Stomach smooth muscle (tissue), 2 donors: ENCODE measurements around the gene LVRN.

Source experiments
- H3K27ac ChIP-seq: one replicate; pipeline ENCODE4 v1.7.0; 2013; ENCODE audit warnings: mild to moderate bottlenecking, low read length, inconsistent platforms
- H3K27me3 ChIP-seq, 2 donors: one replicate each; pipeline ENCODE4 v1.7.0; 2013; ENCODE audit warnings: low read length in 2 of 2; ENCODE audit not compliant: insufficient read depth in 2 of 2, control insufficient read depth in 1 of 2
- H3K36me3 ChIP-seq, 2 donors: one replicate each; pipeline ENCODE4 v1.7.0; 2013; ENCODE audit warnings: low read length in 2 of 2; ENCODE audit not compliant: control insufficient read depth in 2 of 2, insufficient read depth in 2 of 2
- H3K4me1 ChIP-seq: one replicate; pipeline ENCODE4 v1.7.0; 2013; ENCODE audit warnings: low read length; ENCODE audit not compliant: control insufficient read depth, insufficient read depth
- H3K4me3 ChIP-seq, 2 donors: one replicate each; pipeline ENCODE4 v1.7.0; 2013; ENCODE audit warnings: low read length in 2 of 2
- H3K9ac ChIP-seq, 2 donors: one replicate each; pipeline ENCODE4 v1.7.0; 2013; ENCODE audit warnings: low read length in 2 of 2, mild to moderate bottlenecking in 1 of 2
- H3K9me3 ChIP-seq, 2 donors: one replicate each; pipeline ENCODE4 v1.7.0; 2013; ENCODE audit warnings: low read length in 2 of 2; ENCODE audit not compliant: control insufficient read depth in 2 of 2
- donor health status: healthy.
- donor health status: Pancreatic carcinoma.

LVRN gene

GRCh38 chr5:115985802-115986757, 23.8 kb downstream of the LVRN start:
- Histone ChIP-seq H3K27ac (no peak overlapping the region), H3K9ac (no peak overlapping the region), H3K4me1 (no peaks in the 10 kb centered on the region), H3K4me3 (no peak overlapping the region), H3K36me3 (no peaks in the 10 kb centered on the region), H3K27me3 (no peaks in the 10 kb centered on the region), H3K9me3 (no peaks in the 10 kb centered on the region)

DNA sequence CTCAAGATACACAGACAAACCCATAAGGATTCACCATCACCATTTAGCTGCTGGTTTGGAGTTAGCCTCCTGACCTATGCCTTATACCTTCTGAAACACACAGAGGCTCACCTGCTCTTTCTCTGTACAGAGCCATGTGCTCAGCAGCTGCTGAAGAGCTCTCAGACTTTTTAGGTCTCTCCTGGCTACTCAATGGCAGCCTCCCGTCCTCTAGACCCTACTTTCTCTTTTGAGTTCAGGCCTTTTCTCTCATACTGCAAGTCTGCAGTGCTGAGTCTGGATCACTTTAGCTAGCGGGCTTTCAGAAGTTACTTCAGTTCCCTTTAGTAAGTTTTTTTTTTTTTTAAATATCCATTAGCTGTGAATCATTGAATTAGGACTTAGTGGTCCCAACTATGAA, 25.7 kb downstream of the LVRN start:
- Histone ChIP-seq H3K4me1 (no peaks in the 10 kb centered on the region), H3K36me3 (no peaks in the 10 kb centered on the region), H3K9me3 (no peaks in the 10 kb centered on the region), H3K4me3 (no peak overlapping the region), H3K27me3 (no peaks in the 10 kb centered on the region), H3K27ac (no peak overlapping the region), H3K9ac (no peak overlapping the region)

DNA sequence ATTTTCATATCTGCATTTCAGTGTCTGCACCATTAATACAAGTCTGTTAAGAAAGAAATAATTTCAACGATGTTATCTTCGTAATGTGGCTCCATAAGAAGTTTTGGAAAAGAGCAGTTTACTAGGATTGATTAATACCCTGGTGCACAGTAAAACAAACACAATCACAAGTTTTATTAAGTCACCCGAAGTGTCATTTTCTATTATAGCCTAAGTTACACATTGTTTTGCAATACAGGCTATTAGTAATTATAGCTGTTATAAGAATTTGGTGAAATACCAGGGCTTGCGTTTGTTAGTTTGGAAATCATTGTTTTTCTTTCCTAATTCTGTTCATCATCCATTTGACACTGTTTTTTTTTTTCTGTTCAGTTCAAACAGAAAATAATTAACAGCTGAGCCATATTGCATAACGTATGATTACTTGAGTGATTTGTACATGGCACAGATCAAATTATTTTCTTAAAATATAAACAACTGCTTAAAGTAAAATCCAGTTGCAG, 30.6 kb downstream of the LVRN start:
- Histone ChIP-seq H3K9ac (no peak overlapping the region), H3K36me3 (no peaks in the 10 kb centered on the region), H3K27ac (no peak overlapping the region), H3K9me3 (no peaks in the 10 kb centered on the region), H3K4me3 (no peak overlapping the region), H3K4me1 (no peaks in the 10 kb centered on the region), H3K27me3 (no peaks in the 10 kb centered on the region)

DNA sequence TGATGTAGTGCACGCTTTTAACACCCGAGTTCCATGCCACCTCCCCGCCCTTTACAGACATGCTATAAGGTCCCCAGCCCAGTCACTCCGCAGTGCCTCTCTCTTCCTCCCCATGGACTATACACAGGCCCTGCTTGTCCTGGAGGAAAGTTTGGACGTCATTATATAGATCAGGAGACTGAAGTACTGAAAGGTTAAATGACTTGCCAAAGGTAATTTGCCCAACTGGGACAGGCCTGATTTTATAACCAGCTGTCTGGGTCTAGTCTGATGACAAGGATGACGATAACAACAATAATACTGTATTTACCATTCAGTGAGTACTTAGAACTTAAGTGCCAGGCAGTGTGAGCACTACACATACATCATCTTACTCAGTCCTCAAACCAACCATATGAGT, 33.1 kb downstream of the LVRN start:
- no peaks in the 10 kb centered on the region for H3K9me3 ChIP-seq
- no peaks in the 10 kb centered on the region for H3K27me3 ChIP-seq
- no peak overlapping the region for H3K4me3 ChIP-seq
- H3K9ac ChIP-seq, result no peak overlapping the region
- H3K36me3 ChIP-seq, result no peaks in the 10 kb centered on the region
- no peak overlapping the region for H3K27ac ChIP-seq
- H3K4me1 ChIP-seq, result no peaks in the 10 kb centered on the region

DNA sequence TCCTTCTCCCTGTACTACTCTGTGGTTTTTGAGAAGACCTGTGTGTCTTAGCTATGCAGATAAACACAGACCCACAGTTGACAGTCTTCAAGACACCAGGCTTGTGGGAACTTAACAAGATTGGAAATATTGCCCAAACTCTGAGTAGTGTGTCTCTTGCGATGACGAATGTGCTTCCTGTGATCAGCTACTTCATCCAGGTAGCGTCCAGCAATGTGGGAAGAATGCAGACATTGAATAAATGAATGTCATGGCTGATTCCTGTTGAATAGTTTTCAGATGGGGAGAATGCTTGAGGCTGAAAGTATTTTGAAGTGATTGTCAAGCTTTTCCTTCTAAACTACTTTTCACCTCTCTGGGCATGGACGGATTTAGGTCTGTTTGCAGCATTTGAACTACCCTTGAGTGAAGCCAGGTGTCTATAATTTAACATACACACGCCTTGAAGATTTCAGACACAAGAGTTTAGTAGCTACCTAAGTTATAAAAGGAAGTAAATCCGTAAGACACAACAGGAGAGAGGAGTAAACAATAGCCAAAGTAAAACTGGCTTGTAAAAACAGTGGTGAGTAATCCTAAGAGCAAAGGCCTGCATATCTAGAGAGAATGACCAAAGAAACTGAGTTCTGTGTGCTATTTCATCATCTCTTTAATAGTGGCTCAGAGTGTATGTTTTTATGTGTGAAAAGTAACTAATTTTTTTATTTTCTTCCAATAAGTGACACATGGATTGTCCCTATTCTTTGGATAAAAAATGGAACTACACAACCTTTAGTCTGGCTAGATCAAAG, 40.0 kb downstream of the LVRN start:
- Histone ChIP-seq H3K36me3 (no peaks in the 10 kb centered on the region), H3K9me3 (no peaks in the 10 kb centered on the region), H3K27ac (no peak overlapping the region), H3K4me1 (no peaks in the 10 kb centered on the region), H3K27me3 (no peaks in the 10 kb centered on the region), H3K4me3 (no peak overlapping the region), H3K9ac (no peak overlapping the region)

DNA sequence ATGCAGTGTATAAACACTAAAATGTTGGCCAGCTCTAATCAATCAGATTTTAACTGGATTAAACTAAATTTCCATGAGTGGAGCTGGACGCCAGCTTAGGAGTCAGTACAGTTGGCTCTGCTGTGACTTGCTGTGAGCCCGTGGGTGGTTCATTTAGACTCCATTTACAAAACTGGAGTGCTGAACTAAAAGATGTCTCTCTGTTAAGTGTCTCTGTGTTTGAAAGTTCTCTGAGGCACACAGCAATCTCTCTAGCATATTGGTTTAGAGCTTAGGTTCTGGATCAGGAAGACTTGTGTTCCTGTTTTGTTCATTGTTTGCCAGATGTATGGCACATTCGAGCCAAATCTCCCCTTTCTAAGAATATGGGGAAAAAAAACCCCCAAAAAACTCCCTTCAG, 42.0 kb downstream of the LVRN start:
- Histone ChIP-seq H3K27me3 (no peaks in the 10 kb centered on the region), H3K36me3 (no peaks in the 10 kb centered on the region), H3K4me1 (no peaks in the 10 kb centered on the region), H3K4me3 (no peak overlapping the region), H3K27ac (no peak overlapping the region), H3K9ac (no peak overlapping the region), H3K9me3 (no peaks in the 10 kb centered on the region)

DNA sequence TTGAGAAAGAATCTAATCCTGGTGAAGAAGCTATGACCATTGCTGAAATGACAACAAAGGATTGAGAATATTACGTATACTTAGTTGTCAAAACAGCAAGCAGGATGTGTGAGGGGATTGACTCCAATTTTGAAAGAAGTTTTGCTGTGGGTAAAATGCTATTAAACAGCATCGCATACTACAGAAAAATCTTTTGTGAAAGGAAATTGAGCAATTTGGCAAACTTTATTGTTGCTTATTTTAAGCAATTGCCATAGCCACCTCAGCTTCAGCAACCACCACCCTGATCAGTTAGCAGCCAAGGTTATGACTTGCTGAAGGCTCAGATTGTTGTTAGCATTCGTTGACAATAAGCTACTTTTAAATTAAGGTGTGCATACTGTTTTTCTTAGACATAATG, 47.5 kb downstream of the LVRN start:
- Histone ChIP-seq H3K9me3 (no peaks in the 10 kb centered on the region), H3K4me3 (no peak overlapping the region), H3K9ac (no peak overlapping the region), H3K36me3 (no peaks in the 10 kb centered on the region), H3K4me1 (no peaks in the 10 kb centered on the region), H3K27ac (no peak overlapping the region), H3K27me3 (no peaks in the 10 kb centered on the region)

DNA sequence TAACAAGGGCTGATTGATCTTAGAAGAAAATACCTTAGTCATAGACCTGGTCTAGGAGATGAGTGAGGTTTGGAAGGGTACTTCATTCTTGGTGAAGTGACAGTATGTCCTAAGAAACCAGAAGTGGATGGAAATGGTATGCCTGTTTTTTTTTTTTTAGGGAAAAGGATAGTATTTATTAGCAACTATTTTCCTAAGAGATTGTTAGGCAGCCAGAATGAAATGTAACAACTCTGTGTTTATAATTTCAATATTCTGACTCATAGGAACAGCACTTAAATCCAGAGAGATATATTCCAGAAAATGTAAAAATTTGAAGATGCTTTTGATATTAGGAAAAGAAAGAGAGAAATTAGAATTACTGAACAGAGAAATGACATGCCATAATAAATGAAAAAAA, 48.8 kb downstream of the LVRN start:
- Histone ChIP-seq H3K9ac (no peak overlapping the region), H3K27ac (no peak overlapping the region), H3K27me3 (no peaks in the 10 kb centered on the region), H3K36me3 (no peaks in the 10 kb centered on the region), H3K4me1 (no peaks in the 10 kb centered on the region), H3K9me3 (no peaks in the 10 kb centered on the region), H3K4me3 (no peak overlapping the region)

GRCh38 chr5:116013207-116013785, 51.0 kb downstream of the LVRN start:
- Histone ChIP-seq H3K4me1 (no peaks in the 10 kb centered on the region), H3K27ac (no peak overlapping the region)

DNA sequence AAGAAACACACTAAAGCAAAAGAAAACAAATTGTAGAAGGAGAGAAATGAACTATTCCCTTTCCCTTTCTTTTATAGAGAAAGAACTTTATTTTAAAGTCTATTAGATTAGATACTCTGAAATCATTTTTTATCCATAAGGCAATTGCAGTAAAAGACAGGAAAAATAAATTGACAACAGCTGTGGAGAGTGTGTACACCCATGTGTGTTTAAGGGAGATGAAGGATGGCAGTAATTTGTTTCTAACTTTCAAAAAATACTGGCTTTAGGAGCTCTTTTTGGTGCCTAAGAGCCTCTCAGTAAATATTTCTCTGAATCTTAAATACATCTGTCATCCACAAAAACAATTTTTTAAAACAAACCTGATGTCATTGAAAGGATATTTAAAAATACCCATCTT, 51.7 kb downstream of the LVRN start:
- H3K4me1 ChIP-seq, result no peaks in the 10 kb centered on the region
- no peaks in the 10 kb centered on the region for H3K27me3 ChIP-seq
- H3K9ac ChIP-seq, result no peak overlapping the region
- no peak overlapping the region for H3K27ac ChIP-seq
- H3K4me3 ChIP-seq, result no peak overlapping the region
- no peaks in the 10 kb centered on the region for H3K36me3 ChIP-seq
- no peaks in the 10 kb centered on the region for H3K9me3 ChIP-seq

More at GRCh38 chr5:116013207-116013785, 51.0 kb downstream of the LVRN start:
- H3K9me3 ChIP-seq, result no peaks in the 10 kb centered on the region
- no peaks in the 10 kb centered on the region for H3K27me3 ChIP-seq
- H3K36me3 ChIP-seq, result no peaks in the 10 kb centered on the region
- no peak overlapping the region for H3K4me3 ChIP-seq
- H3K9ac ChIP-seq, result no peak overlapping the region
